Measurements from ENCODE around the gene NEUROD6.

Gene NEUROD6

DNA sequence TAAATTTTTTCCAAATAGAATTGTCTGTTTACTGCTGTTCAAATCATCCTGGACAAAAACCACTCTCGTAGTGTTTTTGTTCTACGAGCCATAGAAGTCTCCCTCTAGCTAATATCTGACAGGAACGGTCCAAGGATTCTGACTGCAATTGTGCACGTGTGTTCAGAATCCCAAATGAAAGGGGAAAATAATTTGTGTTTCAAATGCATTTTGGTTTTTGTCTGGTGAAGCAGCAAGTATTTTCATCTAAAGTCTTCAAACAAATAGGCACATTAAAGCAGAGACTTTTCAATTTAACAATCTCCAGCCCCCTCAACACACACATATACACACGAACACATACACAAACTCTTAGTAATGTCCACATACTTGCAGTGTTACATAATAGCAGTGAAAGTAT is 475 bp downstream of the NEUROD6 start:
- Histone ChIP-seq H3K36me3 (replicated peaks; ENCODE audit: insufficient read depth, low read length) (no peaks in the 10 kb centered on the region), H3K27me3 (replicated peaks; ENCODE audit: insufficient read depth, low read length) (no peaks in the 10 kb centered on the region), H3K9me3 (replicated peaks; ENCODE audit: insufficient read depth, low read length) (no peaks in the 10 kb centered on the region), H4K20me1 (ENCODE audit: insufficient read depth, low read length) (no peaks in the 10 kb centered on the region), H2AFZ (ENCODE audit: low read length) (no peak overlapping the region), H3K4me1 (ENCODE audit: low read length) (no peaks in the 10 kb centered on the region), H3K4me3 (ENCODE audit: low read length) (no peak overlapping the region), H3K4me2 (ENCODE audit: low read depth, low read length) (no peak overlapping the region), H3F3A (ENCODE audit: insufficient read depth, low read length) (no peaks in the 10 kb centered on the region), H3K9me2 (replicated peaks; ENCODE audit: insufficient read depth, low read length) (no peaks in the 10 kb centered on the region), H3K79me2 (ENCODE audit: low read length) (no peaks in the 10 kb centered on the region), H3K9ac (ENCODE audit: low read length) (no peak overlapping the region), H3K27ac (ENCODE audit: low read length) (no peak overlapping the region)
- TF ChIP-seq, protein P1, sequence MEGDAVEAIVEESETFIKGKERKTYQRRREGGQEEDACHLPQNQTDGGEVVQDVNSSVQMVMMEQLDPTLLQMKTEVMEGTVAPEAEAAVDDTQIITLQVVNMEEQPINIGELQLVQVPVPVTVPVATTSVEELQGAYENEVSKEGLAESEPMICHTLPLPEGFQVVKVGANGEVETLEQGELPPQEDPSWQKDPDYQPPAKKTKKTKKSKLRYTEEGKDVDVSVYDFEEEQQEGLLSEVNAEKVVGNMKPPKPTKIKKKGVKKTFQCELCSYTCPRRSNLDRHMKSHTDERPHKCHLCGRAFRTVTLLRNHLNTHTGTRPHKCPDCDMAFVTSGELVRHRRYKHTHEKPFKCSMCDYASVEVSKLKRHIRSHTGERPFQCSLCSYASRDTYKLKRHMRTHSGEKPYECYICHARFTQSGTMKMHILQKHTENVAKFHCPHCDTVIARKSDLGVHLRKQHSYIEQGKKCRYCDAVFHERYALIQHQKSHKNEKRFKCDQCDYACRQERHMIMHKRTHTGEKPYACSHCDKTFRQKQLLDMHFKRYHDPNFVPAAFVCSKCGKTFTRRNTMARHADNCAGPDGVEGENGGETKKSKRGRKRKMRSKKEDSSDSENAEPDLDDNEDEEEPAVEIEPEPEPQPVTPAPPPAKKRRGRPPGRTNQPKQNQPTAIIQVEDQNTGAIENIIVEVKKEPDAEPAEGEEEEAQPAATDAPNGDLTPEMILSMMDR (IDR thresholded peaks at IDR 0.05; ENCODE audit: low read length): no peak
- no peak for TF ChIP-seq EZH2phosphoT487 (IDR thresholded peaks at IDR 0.05; ENCODE audit: low read length)
- TF ChIP-seq EZH2 (optimal IDR thresholded peaks at IDR 0.05; ENCODE audit: low read depth, low read length): no peak
- no peak for DNase-seq

- DNase-seq: no peak
- Histone ChIP-seq H3K36me3 (replicated peaks; ENCODE audit: insufficient read depth, low read length) (no peaks in the 10 kb centered on the region), H2AFZ (ENCODE audit: low read length) (no peak overlapping the region), H3K9me3 (replicated peaks; ENCODE audit: insufficient read depth, low read length) (no peaks in the 10 kb centered on the region), H4K20me1 (ENCODE audit: insufficient read depth, low read length) (no peaks in the 10 kb centered on the region), H3K4me2 (ENCODE audit: low read depth, low read length) (no peak overlapping the region), H3F3A (ENCODE audit: insufficient read depth, low read length) (no peaks in the 10 kb centered on the region), H3K9ac (ENCODE audit: low read length) (no peak overlapping the region), H3K27ac (ENCODE audit: low read length) (no peak overlapping the region), H3K27me3 (replicated peaks; ENCODE audit: insufficient read depth, low read length) (no peaks in the 10 kb centered on the region), H3K4me3 (ENCODE audit: low read length) (no peak overlapping the region), H3K4me1 (ENCODE audit: low read length) (no peaks in the 10 kb centered on the region), H3K9me2 (replicated peaks; ENCODE audit: insufficient read depth, low read length) (no peaks in the 10 kb centered on the region), H3K79me2 (ENCODE audit: low read length) (no peaks in the 10 kb centered on the region)
- no peak for TF ChIP-seq EZH2 (optimal IDR thresholded peaks at IDR 0.05; ENCODE audit: low read depth, low read length)
- TF ChIP-seq, protein P1 (IDR thresholded peaks at IDR 0.05; ENCODE audit: low read length): no peak
- no peak for TF ChIP-seq EZH2phosphoT487 (IDR thresholded peaks at IDR 0.05; ENCODE audit: low read length)
Observed at GRCh38 chr7:31338706-31339105, 1.8 kb downstream of the NEUROD6 start.

GRCh38 chr7:31337002-31337565 is 3.4 kb downstream of the NEUROD6 start:
- no peak for DNase-seq
- no peaks in the 10 kb centered on the region for H3K4me1 ChIP-seq (ENCODE audit: low read length)
- no peaks in the 10 kb centered on the region for H4K20me1 ChIP-seq (ENCODE audit: insufficient read depth, low read length)
- no peak overlapping the region for H3K9ac ChIP-seq (ENCODE audit: low read length)
- H3F3A ChIP-seq (ENCODE audit: insufficient read depth, low read length): no peaks in the 10 kb centered on the region
- no peak overlapping the region for H2AFZ ChIP-seq (ENCODE audit: low read length)
- no peak for TF ChIP-seq EZH2phosphoT487 (IDR thresholded peaks at IDR 0.05; ENCODE audit: low read length)
- TF ChIP-seq, protein P1 (IDR thresholded peaks at IDR 0.05; ENCODE audit: low read length): no peak
- no peak for TF ChIP-seq EZH2 (optimal IDR thresholded peaks at IDR 0.05; ENCODE audit: low read depth, low read length)
- no peaks in the 10 kb centered on the region for H3K9me3 ChIP-seq (replicated peaks; ENCODE audit: insufficient read depth, low read length)
- no peaks in the 10 kb centered on the region for H3K27me3 ChIP-seq (replicated peaks; ENCODE audit: insufficient read depth, low read length)
- no peaks in the 10 kb centered on the region for H3K9me2 ChIP-seq (replicated peaks; ENCODE audit: insufficient read depth, low read length)
- no peaks in the 10 kb centered on the region for H3K79me2 ChIP-seq (ENCODE audit: low read length)
- no peak overlapping the region for H3K27ac ChIP-seq (ENCODE audit: low read length)
- no peak overlapping the region for H3K4me3 ChIP-seq (ENCODE audit: low read length)
- no peaks in the 10 kb centered on the region for H3K36me3 ChIP-seq (replicated peaks; ENCODE audit: insufficient read depth, low read length)
- no peak overlapping the region for H3K4me2 ChIP-seq (ENCODE audit: low read depth, low read length)
